Astrocyte (in vitro differentiated cells and primary cell): ENCODE results near the gene ACOT7.

Experiments used
- CTCF ChIP-seq: IDR thresholded peaks from 2 replicates; pipeline ENCODE4 v1.5.1; 2011; ENCODE audit warnings: low read depth, mild to moderate bottlenecking, inconsistent platforms, low read length, moderate library complexity; ENCODE audit not compliant: insufficient read depth
- EZH2 ChIP-seq: IDR thresholded peaks from 2 replicates; pipeline ENCODE4 v1.6.1; 2012; ENCODE audit warnings: mild to moderate bottlenecking, low read length, inconsistent platforms; ENCODE audit not compliant: insufficient read depth

GRCh38 chr1:6338695-6339094 lies 54.9 kb downstream of the ACOT7 start:
- TF ChIP-seq CTCF (no peak), EZH2 (no peak)
